ENCODE measurements around the gene ARFGAP2. TPM values are rescaled to one million over a fixed set of nuclear protein-coding genes. Genes with fewer than 3 reads are reported as not detected.
A peak's percentile ranks its signal among the peaks of the same experiment; 100 is the strongest.

ARFGAP2 gene
- total and polyA plus RNA-seq, 9 of the 15 experiments (the other 6 are each of a cell fraction or from before 2014, with no cell fraction given): 29.1 to 140 (median 90.1) TPM

GRCh38 chr11:47176328-47177228 is at the start of gene ARFGAP2 (continued):
- TF ChIP-seq AFF4 (CRISPR knock-in tag; IDR thresholded peaks at IDR 0.05) (peak; percentile 74; the same call in 1 of the 2 replicates), E2F5 (CRISPR knock-in tag; IDR thresholded peaks at IDR 0.05) (no peak), PHF8 (IDR thresholded peaks at IDR 0.05; ENCODE audit: borderline replicate concordance, low read length) (peak; percentile 80), ZNF764 (CRISPR knock-in tag; IDR thresholded peaks at IDR 0.05; ENCODE audit: low read depth) (no peak), TEAD1 (CRISPR knock-in tag; IDR thresholded peaks at IDR 0.05) (0 out of 4 replicates have a peak, but pooled peaks of 1 of the 2 experiments have one; percentile 23), SRSF9 (IDR thresholded peaks at IDR 0.05; ENCODE audit: borderline replicate concordance, low read depth, low read length) (no peak), RFX7 (CRISPR knock-in tag; IDR thresholded peaks at IDR 0.05) (no peak), SREBF1 (IDR thresholded peaks at IDR 0.05; ENCODE audit: borderline replicate concordance, low read depth, low read length) (0 out of 2 replicates have a peak, but pooled peaks have one; percentile 77), POLR2H (tag; IDR thresholded peaks at IDR 0.05; ENCODE audit: low read depth) (no peak; the same call in 1 of the 2 replicates), KAT8 (IDR thresholded peaks at IDR 0.05; ENCODE audit: low read depth) (no peak), HNRNPK (IDR thresholded peaks at IDR 0.05; ENCODE audit: low read depth, low read length, poor library complexity, severe bottlenecking) (peak; percentile 52), ZNF639 (CRISPR knock-in tag; conservative IDR thresholded peaks at IDR 0.05 in 1 of 2, IDR thresholded peaks at IDR 0.05 in 1 of 2) (peak; percentile 22 to 73; a peak in 2 of 4 replicates), TCF3 (CRISPR knock-in tag; IDR thresholded peaks at IDR 0.05) (no peak), GABPB1 (CRISPR knock-in tag; IDR thresholded peaks at IDR 0.05) (peak; percentile 72; the same call in 1 of the 2 replicates), MCM7 (IDR thresholded peaks at IDR 0.05) (no peak), ZFX (CRISPR knock-in tag; IDR thresholded peaks at IDR 0.05) (peak; percentile 65)
- TF ChIP-seq, protein P1, sequence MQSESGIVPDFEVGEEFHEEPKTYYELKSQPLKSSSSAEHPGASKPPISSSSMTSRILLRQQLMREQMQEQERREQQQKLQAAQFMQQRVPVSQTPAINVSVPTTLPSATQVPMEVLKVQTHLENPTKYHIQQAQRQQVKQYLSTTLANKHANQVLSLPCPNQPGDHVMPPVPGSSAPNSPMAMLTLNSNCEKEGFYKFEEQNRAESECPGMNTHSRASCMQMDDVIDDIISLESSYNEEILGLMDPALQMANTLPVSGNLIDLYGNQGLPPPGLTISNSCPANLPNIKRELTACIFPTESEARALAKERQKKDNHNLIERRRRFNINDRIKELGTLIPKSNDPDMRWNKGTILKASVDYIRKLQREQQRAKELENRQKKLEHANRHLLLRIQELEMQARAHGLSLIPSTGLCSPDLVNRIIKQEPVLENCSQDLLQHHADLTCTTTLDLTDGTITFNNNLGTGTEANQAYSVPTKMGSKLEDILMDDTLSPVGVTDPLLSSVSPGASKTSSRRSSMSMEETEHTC (IDR thresholded peaks at IDR 0.05): no peak
